ENCODE measurements around the gene CNTN5. TPM values are rescaled to one million over a fixed set of nuclear protein-coding genes. Genes with fewer than 3 reads are reported as not detected.

CNTN5 gene
- polyA plus RNA-seq, 1 donor (not counting 4 experiments of a cell fraction or from before 2014, with no cell fraction given), result not detected

- H3K27me3 ChIP-seq (ENCODE audit: control insufficient read depth, extremely low read depth, insufficient read depth, low read length), result no peaks in the 10 kb centered on the region
- H3K4me2 ChIP-seq (ENCODE audit: control insufficient read depth, extremely low read depth, insufficient read depth, low read depth, low read length), result no peak overlapping the region
- no peaks in the 10 kb centered on the region for H3K4me1 ChIP-seq (ENCODE audit: control insufficient read depth, extremely low read depth, insufficient read depth, low read length)
- no peak overlapping the region for H3K4me3 ChIP-seq (ENCODE audit: control insufficient read depth in 2 of 3, extremely low read depth in 1 of 3, insufficient read depth in 2 of 3, low read depth in 1 of 3, low read length in 3 of 3)
- no peaks in the 10 kb centered on the region for H3K9me1 ChIP-seq (ENCODE audit: control insufficient read depth, extremely low read depth, insufficient read depth, low read length)
- no peaks in the 10 kb centered on the region for H4K20me1 ChIP-seq (ENCODE audit: control insufficient read depth, extremely low read depth, insufficient read depth, low read length)
- TF ChIP-seq EZH2 (IDR thresholded peaks at IDR 0.05; ENCODE audit: low read length) (no peak), CTCF (optimal IDR thresholded peaks at IDR 0.05 in 1 of 3, IDR thresholded peaks at IDR 0.05 in 1 of 3, conservative IDR thresholded peaks at IDR 0.05 in 1 of 3; ENCODE audit: extremely low read depth in 1 of 3, insufficient read depth in 2 of 3, low read length in 3 of 3) (no peak)
- H3K9ac ChIP-seq (ENCODE audit: control insufficient read depth, extremely low read depth, insufficient read depth, low read length), result no peak overlapping the region
- no peak for FAIRE-seq
- no peak overlapping the region for H3K27ac ChIP-seq (ENCODE audit: control insufficient read depth, insufficient read depth, low read length)
- H3K9me3 ChIP-seq (ENCODE audit: control insufficient read depth, low read depth, low read length), result no peaks in the 10 kb centered on the region
- dilution Hi-C loops (cut with MboI; ENCODE audit: extremely low pct_ligation_motif_present, low sequenced_read_pairs), result no loop called here
- no peak for DNase-seq (ENCODE audit: low read depth, low spot score)
- no peaks in the 10 kb centered on the region for H3K36me3 ChIP-seq (ENCODE audit: control insufficient read depth in 2 of 2, extremely low read depth in 1 of 2, insufficient read depth in 2 of 2, low read length in 2 of 2)
- H3K79me2 ChIP-seq (ENCODE audit: control insufficient read depth, insufficient read depth, low read length), result no peaks in the 10 kb centered on the region
- no peak overlapping the region for H2AFZ ChIP-seq (ENCODE audit: control insufficient read depth, low read length)
Observed at GRCh38 chr11:99199341-99199740, 178.6 kb downstream of the CNTN5 start.

- Histone ChIP-seq H3K4me3 (ENCODE audit: control insufficient read depth in 2 of 3, extremely low read depth in 1 of 3, insufficient read depth in 2 of 3, low read depth in 1 of 3, low read length in 3 of 3) (no peak overlapping the region), H3K27me3 (ENCODE audit: control insufficient read depth, extremely low read depth, insufficient read depth, low read length) (no peaks in the 10 kb centered on the region), H3K4me1 (ENCODE audit: control insufficient read depth, extremely low read depth, insufficient read depth, low read length) (no peaks in the 10 kb centered on the region), H3K9me1 (ENCODE audit: control insufficient read depth, extremely low read depth, insufficient read depth, low read length) (no peaks in the 10 kb centered on the region), H3K4me2 (ENCODE audit: control insufficient read depth, extremely low read depth, insufficient read depth, low read depth, low read length) (no peak overlapping the region), H3K9ac (ENCODE audit: control insufficient read depth, extremely low read depth, insufficient read depth, low read length) (no peak overlapping the region), H2AFZ (ENCODE audit: control insufficient read depth, low read length) (no peak overlapping the region), H3K27ac (ENCODE audit: control insufficient read depth, insufficient read depth, low read length) (no peak overlapping the region), H3K9me3 (ENCODE audit: control insufficient read depth, low read depth, low read length) (no peaks in the 10 kb centered on the region), H3K36me3 (ENCODE audit: control insufficient read depth in 2 of 2, extremely low read depth in 1 of 2, insufficient read depth in 2 of 2, low read length in 2 of 2) (no peaks in the 10 kb centered on the region), H4K20me1 (ENCODE audit: control insufficient read depth, extremely low read depth, insufficient read depth, low read length) (no peaks in the 10 kb centered on the region), H3K79me2 (ENCODE audit: control insufficient read depth, insufficient read depth, low read length) (no peaks in the 10 kb centered on the region)
- no peak for DNase-seq (ENCODE audit: low read depth, low spot score)
- no peak for TF ChIP-seq EZH2 (IDR thresholded peaks at IDR 0.05; ENCODE audit: low read length)
- no peak for TF ChIP-seq CTCF (optimal IDR thresholded peaks at IDR 0.05 in 1 of 3, IDR thresholded peaks at IDR 0.05 in 1 of 3, conservative IDR thresholded peaks at IDR 0.05 in 1 of 3; ENCODE audit: extremely low read depth in 1 of 3, insufficient read depth in 2 of 3, low read length in 3 of 3)
- dilution Hi-C loops (cut with MboI; ENCODE audit: extremely low pct_ligation_motif_present, low sequenced_read_pairs), result no loop called here
- FAIRE-seq, result no peak
Observed at GRCh38 chr11:99200720-99201119, 180.0 kb downstream of the CNTN5 start.
